GM18498 (cell line): Measurements from ENCODE around the gene MRPL34.
A peak's percentile ranks its signal among the peaks of the same experiment; 100 is the strongest.

Source experiments
- ATAC-seq: cut with Tn5 transposase; IDR thresholded peaks from one replicate; pipeline ENCODE4 v1.9.1; 2021; ENCODE audit warnings: mild to moderate bottlenecking, moderate library complexity; ENCODE audit not compliant: unreplicated experiment

Gene MRPL34

GRCh38 chr19:17327654-17328516, 22.2 kb downstream of the MRPL34 start:
- no peak for ATAC-seq

- ATAC-seq, result no peak
These were observed 23.1 kb downstream of the MRPL34 start for GRCh38 chr19:17328517-17329365.

- no peak for ATAC-seq
These were observed 23.9 kb downstream of the MRPL34 start for GRCh38 chr19:17329366-17330261.

- no peak for ATAC-seq
These were observed 24.8 kb downstream of the MRPL34 start for GRCh38 chr19:17330262-17331044.

GRCh38 chr19:17331045-17331558, 25.4 kb downstream of the MRPL34 start:
- ATAC-seq, result no peak

GRCh38 chr19:17332360-17332676, 26.6 kb downstream of the MRPL34 start:
- ATAC-seq, result no peak

- no peak for ATAC-seq
These were observed 27.3 kb downstream of the MRPL34 start for GRCh38 chr19:17332677-17333581.

- no peak for ATAC-seq
These were observed 28.1 kb downstream of the MRPL34 start for GRCh38 chr19:17333611-17334413.

GRCh38 chr19:17334414-17335409, 29.0 kb downstream of the MRPL34 start, which contains the start of gene ANO8:
TSS of gene ANO8 (minus strand) at chr19:17334855. CDS start at chr19:17334670, 185 bp downstream.
- ATAC-seq, result peak; percentile 47

GRCh38 chr19:17335575-17335974, 29.9 kb downstream of the MRPL34 start:
- no peak for ATAC-seq

- peak; percentile 80 for ATAC-seq
These were observed 31.4 kb downstream of the MRPL34 start, which contains the start of gene GTPBP3 for GRCh38 chr19:17336872-17337674. TSS of gene GTPBP3 (plus strand) at chr19:17337553. CDS start at chr19:17337612, 59 bp downstream.

- no peak for ATAC-seq
These were observed 32.2 kb downstream of the MRPL34 start for GRCh38 chr19:17337675-17338432.

GRCh38 chr19:17338433-17339078, 32.9 kb downstream of the MRPL34 start:
- no peak for ATAC-seq

- no peak for ATAC-seq
These were observed 33.5 kb downstream of the MRPL34 start for GRCh38 chr19:17339088-17339741.
